DND-41 (cell line): ENCODE results near the gene DCC.

ENCODE experiments used
- EZH2 ChIP-seq: IDR thresholded peaks from 3 replicates; pipeline ENCODE4 v1.6.1; 2012; ENCODE audit warnings: borderline replicate concordance, low read depth, mild to moderate bottlenecking, moderate library complexity, low read length, inconsistent platforms; ENCODE audit not compliant: severe bottlenecking
- TF ChIP-seq, protein P1 (sequence below): IDR thresholded peaks from 2 replicates; pipeline ENCODE4 v1.5.1; 2012; ENCODE audit warnings: borderline replicate concordance, low read length, moderate library complexity, mild to moderate bottlenecking; ENCODE audit not compliant: poor library complexity, severe bottlenecking; ENCODE audit errors: extremely low read depth

DNA sequence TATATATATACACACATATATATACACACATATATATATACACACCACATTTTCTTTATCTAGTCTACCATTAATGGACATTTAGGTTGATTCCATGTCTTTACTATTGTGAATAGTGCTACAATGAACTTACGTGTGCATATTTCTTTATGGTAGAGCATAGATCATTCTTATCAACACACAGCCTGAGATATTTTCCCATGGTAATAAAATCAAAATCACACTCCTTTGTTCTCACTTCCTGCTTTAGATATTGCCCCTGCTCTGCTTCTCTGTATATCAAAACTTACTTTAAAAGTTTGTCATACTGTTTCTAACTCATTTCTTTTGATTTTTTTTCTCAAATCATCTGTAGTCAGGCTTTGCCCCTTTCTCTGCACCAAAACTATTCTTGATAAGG, 119.9 kb downstream of the DCC start:
- TF ChIP-seq, protein P1, sequence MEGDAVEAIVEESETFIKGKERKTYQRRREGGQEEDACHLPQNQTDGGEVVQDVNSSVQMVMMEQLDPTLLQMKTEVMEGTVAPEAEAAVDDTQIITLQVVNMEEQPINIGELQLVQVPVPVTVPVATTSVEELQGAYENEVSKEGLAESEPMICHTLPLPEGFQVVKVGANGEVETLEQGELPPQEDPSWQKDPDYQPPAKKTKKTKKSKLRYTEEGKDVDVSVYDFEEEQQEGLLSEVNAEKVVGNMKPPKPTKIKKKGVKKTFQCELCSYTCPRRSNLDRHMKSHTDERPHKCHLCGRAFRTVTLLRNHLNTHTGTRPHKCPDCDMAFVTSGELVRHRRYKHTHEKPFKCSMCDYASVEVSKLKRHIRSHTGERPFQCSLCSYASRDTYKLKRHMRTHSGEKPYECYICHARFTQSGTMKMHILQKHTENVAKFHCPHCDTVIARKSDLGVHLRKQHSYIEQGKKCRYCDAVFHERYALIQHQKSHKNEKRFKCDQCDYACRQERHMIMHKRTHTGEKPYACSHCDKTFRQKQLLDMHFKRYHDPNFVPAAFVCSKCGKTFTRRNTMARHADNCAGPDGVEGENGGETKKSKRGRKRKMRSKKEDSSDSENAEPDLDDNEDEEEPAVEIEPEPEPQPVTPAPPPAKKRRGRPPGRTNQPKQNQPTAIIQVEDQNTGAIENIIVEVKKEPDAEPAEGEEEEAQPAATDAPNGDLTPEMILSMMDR: no peak
- TF ChIP-seq EZH2: no peak
